Parathyroid adenoma (tissue), 2 donors: Measurements from ENCODE around the gene LANCL2.

Experiments
- H2AFZ ChIP-seq: fragments of 300-600 bp; sonication (generic); one replicate; pipeline ENCODE4 v1.7.0; 2017; ENCODE audit warnings: antibody characterized with exemption, mild to moderate bottlenecking
- H3K27ac ChIP-seq: fragments of 300-600 bp; sonication (generic); one replicate; pipeline ENCODE4 v1.7.0; 2017
- H3K27me3 ChIP-seq: fragments of 300-600 bp; sonication (generic); one replicate; pipeline ENCODE4 v1.7.0; 2017; ENCODE audit warnings: low read length; ENCODE audit not compliant: control insufficient read depth, insufficient read depth
- H3K36me3 ChIP-seq: fragments of 300-600 bp; sonication (generic); one replicate; pipeline ENCODE4 v1.7.0; 2017; ENCODE audit warnings: low read length; ENCODE audit not compliant: control insufficient read depth, insufficient read depth
- H3K4me1 ChIP-seq: fragments of 300-600 bp; sonication (generic); one replicate; pipeline ENCODE4 v1.7.0; 2017; ENCODE audit warnings: control low read depth
- H3K4me2 ChIP-seq: fragments of 300-600 bp; sonication (generic); one replicate; pipeline ENCODE4 v1.7.0; 2017; ENCODE audit warnings: low read length
- H3K4me3 ChIP-seq: fragments of 300-600 bp; sonication (generic); one replicate; pipeline ENCODE4 v1.7.0; 2017; ENCODE audit warnings: low read depth, low read length
- H3K79me2 ChIP-seq: fragments of 300-600 bp; sonication (generic); one replicate; pipeline ENCODE4 v1.7.0; 2017; ENCODE audit warnings: control low read depth
- H3K9ac ChIP-seq: fragments of 300-600 bp; sonication (generic); one replicate; pipeline ENCODE4 v1.7.0; 2017; ENCODE audit warnings: mild to moderate bottlenecking
- H3K9me3 ChIP-seq: fragments of 300-600 bp; sonication (generic); one replicate; pipeline ENCODE4 v1.7.0; 2017; ENCODE audit warnings: low read length; ENCODE audit not compliant: control insufficient read depth
- TF ChIP-seq, protein P1 (sequence below): fragments of 300-600 bp; sonication (generic); IDR thresholded peaks from one replicate; pipeline ENCODE4 v1.7.0; 2017; ENCODE audit warnings: antibody characterized with exemption, mild to moderate bottlenecking
- donor health status: primary hyperparathyroidism.

LANCL2 gene

DNA sequence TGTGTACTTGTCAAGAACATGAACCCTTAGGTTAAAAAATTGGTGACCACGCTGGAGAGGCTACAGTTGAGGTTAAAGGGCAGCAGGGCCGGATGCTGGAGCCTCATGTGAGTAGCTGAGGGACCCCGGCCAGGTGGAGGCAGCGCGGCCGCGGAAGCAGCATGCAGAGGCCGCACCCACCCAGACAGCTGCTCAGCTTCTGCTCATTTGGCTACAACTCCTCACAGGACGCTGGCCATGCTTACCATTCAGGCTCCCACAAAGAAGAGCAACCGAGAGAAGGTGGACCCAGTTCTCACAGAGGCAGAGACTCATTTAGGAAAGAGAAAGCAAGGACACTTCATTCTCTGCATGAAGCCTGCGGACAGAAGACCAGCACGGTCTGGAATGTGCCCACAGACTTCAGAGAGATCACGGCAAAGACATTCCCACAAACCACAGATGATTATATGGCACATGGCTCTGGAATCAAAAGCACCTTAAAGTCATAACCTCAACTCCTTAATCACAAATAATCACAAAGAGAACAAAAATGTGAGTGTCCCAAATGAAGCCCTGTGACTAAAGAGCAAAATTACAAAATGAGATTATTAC is 112.7 kb downstream of the LANCL2 start:
- Histone ChIP-seq H3K79me2 (no peaks in the 10 kb centered on the region), H3K27me3 (no peaks in the 10 kb centered on the region), H3K4me2 (no peak overlapping the region), H3K4me3 (no peak overlapping the region), H3K4me1 (no peaks in the 10 kb centered on the region), H3K9me3 (no peaks in the 10 kb centered on the region), H2AFZ (no peak overlapping the region), H3K36me3 (no peaks in the 10 kb centered on the region), H3K27ac (no peak overlapping the region), H3K9ac (no peak overlapping the region)
- TF ChIP-seq, protein P1, sequence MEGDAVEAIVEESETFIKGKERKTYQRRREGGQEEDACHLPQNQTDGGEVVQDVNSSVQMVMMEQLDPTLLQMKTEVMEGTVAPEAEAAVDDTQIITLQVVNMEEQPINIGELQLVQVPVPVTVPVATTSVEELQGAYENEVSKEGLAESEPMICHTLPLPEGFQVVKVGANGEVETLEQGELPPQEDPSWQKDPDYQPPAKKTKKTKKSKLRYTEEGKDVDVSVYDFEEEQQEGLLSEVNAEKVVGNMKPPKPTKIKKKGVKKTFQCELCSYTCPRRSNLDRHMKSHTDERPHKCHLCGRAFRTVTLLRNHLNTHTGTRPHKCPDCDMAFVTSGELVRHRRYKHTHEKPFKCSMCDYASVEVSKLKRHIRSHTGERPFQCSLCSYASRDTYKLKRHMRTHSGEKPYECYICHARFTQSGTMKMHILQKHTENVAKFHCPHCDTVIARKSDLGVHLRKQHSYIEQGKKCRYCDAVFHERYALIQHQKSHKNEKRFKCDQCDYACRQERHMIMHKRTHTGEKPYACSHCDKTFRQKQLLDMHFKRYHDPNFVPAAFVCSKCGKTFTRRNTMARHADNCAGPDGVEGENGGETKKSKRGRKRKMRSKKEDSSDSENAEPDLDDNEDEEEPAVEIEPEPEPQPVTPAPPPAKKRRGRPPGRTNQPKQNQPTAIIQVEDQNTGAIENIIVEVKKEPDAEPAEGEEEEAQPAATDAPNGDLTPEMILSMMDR: no peak

DNA sequence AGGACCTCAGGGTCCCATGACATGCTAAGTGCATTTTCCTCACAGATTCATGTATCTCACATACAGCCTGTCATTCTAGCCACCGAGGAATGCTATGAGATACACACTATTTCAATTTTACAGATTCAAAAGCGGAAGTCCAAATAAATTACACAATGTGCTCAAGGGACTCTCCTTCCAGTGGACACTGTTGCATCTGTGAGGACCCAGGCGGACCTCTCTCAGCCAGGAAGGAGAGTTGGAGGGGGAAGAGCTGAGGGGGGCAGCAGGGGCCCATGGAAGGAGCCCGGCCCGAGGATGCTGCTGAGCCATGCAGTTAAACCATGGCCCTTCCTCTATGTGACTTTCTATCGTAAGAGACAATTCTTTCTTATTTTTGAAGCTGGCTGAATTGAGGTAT is 113.6 kb downstream of the LANCL2 start:
- no peaks in the 10 kb centered on the region for H3K27me3 ChIP-seq
- no peaks in the 10 kb centered on the region for H3K4me1 ChIP-seq
- H3K4me2 ChIP-seq: no peak overlapping the region
- H3K9me3 ChIP-seq: no peaks in the 10 kb centered on the region
- H2AFZ ChIP-seq: no peak overlapping the region
- TF ChIP-seq, protein P1: no peak
- H3K4me3 ChIP-seq: no peak overlapping the region
- H3K79me2 ChIP-seq: no peaks in the 10 kb centered on the region
- H3K27ac ChIP-seq: no peak overlapping the region
- H3K36me3 ChIP-seq: no peaks in the 10 kb centered on the region
- no peak overlapping the region for H3K9ac ChIP-seq

DNA sequence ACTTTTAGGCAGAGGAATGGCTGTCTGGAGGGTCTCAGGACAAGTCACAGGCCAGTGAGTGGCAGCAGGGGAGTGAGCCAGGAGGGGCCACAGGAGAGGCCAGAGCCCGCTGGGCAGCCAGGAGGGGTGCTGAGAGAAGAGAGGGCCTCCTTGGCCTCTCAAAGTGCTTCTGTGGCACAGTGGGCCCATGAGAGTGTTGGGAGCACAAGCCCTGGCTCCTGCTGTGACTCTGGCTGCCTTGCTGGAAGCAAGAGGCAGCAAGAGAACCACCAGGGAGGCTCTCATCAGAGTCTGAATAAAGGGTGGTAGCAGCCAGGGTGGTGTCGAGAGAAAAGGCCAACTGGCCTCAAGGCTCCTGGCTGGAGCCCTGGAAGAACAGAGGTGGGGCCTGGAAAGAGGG is 116.0 kb downstream of the LANCL2 start:
- Histone ChIP-seq H3K36me3 (no peaks in the 10 kb centered on the region), H3K79me2 (no peaks in the 10 kb centered on the region)

DNA sequence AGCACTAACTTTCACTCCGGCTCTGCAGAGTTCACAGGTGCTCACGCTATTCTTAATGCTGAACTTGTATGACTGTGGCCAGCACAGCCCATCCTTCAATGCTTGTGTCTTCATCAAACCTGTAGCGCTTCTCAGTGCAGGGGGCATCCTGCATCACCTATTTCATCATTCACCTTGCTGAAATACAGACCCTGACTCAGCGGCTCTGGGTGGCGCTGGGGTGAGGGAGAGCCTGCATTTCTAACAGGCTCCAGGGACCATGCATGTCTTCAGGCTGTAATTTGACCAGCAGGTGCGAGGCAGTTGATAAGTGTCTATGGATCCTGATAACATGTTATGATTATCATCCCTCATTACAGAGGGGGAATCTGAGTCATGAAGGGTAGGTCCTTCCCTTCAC is 117.9 kb downstream of the LANCL2 start:
- Histone ChIP-seq H3K27ac (no peak overlapping the region), H3K79me2 (no peaks in the 10 kb centered on the region), H3K9me3 (no peaks in the 10 kb centered on the region), H3K27me3 (no peaks in the 10 kb centered on the region), H2AFZ (no peak overlapping the region), H3K36me3 (no peaks in the 10 kb centered on the region), H3K4me3 (no peak overlapping the region), H3K4me1 (no peaks in the 10 kb centered on the region), H3K9ac (no peak overlapping the region), H3K4me2 (no peak overlapping the region)
- TF ChIP-seq, protein P1: no peak

More for the DNA sequence above, 116.0 kb downstream of the LANCL2 start:
- Histone ChIP-seq H3K9me3 (no peaks in the 10 kb centered on the region), H3K4me1 (no peaks in the 10 kb centered on the region), H2AFZ (no peak overlapping the region), H3K9ac (no peak overlapping the region), H3K4me3 (no peak overlapping the region), H3K4me2 (no peak overlapping the region), H3K27ac (no peak overlapping the region), H3K27me3 (no peaks in the 10 kb centered on the region)
- TF ChIP-seq, protein P1: no peak
